Measurements from ENCODE around the gene MMP11.

The MMP11 gene

DNA sequence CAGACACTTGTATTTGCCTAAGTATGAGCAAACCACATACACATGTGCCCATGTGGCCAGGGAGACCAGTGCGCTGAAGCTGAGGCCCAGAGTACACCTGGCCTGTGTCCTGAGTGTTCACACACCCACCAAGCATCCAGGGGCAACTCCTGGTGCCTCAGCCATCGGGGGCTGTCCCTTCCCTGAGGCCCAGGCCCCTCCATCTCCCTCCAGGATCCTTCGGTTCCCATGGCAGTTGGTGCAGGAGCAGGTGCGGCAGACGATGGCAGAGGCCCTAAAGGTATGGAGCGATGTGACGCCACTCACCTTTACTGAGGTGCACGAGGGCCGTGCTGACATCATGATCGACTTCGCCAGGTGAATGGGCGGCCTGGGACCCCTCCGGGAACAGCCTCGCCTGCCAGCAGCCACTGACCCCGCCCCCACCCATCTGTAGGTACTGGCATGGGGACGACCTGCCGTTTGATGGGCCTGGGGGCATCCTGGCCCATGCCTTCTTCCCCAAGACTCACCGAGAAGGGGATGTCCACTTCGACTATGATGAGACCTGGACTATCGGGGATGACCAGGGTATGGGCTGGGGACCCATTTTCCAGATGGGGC lies 7.6 kb downstream of the MMP11 start:
- in situ Hi-C loops (cut with MboI; ENCODE audit: low sequenced_read_pairs) = no loop called here

DNA sequence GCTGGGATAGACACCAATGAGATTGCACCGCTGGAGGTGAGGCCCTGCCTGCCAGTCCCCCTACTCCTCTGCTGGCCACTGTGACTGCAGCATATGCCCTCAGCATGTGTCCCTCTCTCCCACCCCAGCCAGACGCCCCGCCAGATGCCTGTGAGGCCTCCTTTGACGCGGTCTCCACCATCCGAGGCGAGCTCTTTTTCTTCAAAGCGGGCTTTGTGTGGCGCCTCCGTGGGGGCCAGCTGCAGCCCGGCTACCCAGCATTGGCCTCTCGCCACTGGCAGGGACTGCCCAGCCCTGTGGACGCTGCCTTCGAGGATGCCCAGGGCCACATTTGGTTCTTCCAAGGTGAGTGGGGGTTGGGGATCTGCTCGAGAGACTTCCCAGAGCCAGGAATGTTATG lies 8.4 kb downstream of the MMP11 start:
- in situ Hi-C loops (cut with MboI; ENCODE audit: low sequenced_read_pairs) = no loop called here

DNA sequence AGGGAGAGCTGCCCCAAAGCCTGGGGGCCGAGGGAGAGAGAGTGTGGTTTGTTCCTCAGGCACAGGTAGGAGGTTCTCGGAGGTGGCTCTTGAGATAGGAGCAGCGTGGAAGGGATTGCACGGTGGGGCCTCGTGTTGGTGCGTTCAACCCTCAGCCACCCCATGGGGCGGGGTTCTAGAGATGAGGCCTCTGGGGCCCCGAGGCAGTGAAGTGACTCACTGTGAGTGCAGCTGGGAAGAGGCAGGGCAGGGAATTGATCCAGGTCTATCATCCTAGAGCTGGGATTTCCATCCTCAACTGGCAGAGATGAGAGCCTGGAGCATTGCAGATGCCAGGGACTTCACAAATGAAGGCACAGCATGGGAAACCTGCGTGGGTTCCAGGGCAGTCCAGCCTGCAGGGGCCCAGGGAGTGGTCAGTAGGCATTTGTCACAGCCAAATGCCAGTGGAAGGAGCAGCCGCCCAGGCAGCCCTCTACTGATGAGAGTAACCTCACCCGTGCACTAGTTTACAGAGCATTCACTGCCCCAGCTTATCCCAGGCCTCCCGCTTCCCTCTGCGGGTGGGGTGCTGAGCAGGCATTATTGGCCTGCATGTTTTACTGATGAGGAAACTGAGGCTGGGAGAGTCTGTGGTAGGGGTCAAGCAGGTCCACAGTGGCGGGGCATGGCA lies 9.0 kb downstream of the MMP11 start:
- in situ Hi-C loops (cut with MboI; ENCODE audit: low sequenced_read_pairs) = no loop called here

DNA sequence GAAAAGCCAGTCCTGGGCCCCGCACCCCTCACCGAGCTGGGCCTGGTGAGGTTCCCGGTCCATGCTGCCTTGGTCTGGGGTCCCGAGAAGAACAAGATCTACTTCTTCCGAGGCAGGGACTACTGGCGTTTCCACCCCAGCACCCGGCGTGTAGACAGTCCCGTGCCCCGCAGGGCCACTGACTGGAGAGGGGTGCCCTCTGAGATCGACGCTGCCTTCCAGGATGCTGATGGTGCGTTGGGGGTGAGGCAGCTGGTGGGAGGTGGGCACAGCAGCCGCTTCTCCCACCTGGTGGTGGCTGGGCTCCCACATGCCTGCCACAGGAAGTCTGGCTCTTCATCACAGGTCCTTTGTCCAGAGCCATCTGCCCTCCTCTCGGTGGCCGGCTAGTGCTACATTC lies 9.6 kb downstream of the MMP11 start:
- in situ Hi-C loops (cut with MboI; ENCODE audit: low sequenced_read_pairs) = no loop called here

DNA sequence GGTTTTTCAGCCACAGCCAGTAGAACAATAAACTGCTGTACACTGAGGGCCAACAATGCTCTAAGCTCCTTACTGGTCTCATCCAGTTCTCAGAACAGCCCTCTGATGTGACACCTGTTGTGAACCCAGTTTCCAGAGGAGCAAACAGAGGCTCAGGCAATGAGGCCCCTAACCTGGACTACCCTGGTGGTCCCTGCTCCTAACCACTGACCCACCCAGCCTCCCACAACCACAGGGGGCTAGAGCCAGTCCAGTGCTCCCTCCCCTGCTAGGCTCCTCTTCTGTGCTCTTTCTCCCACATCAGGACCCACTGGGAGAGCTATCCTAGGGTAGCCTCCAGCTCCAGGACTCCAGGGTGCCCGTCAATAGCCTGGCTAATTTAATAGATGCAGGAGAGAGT lies 10.1 kb downstream of the MMP11 start:
- in situ Hi-C loops (cut with MboI; ENCODE audit: low sequenced_read_pairs) = no loop called here

- in situ Hi-C loops (cut with MboI; ENCODE audit: low sequenced_read_pairs) = no loop called here
Measured at GRCh38 chr22:23783265-23784150, 10.9 kb downstream of the MMP11 start.

- in situ Hi-C loops (cut with MboI; ENCODE audit: low sequenced_read_pairs) = no loop called here
Measured at GRCh38 chr22:23784215-23784732, 11.6 kb downstream of the MMP11 start.

GRCh38 chr22:23786261-23786710 lies 13.6 kb downstream of the MMP11 start:
- in situ Hi-C loops (cut with MboI; ENCODE audit: low sequenced_read_pairs) = no loop called here

GRCh38 chr22:23786752-23787599 lies 14.3 kb downstream of the MMP11 start, which contains the start of gene SMARCB1:
SMARCB1 (plus strand) TSS chr22:23786966; CDS start chr22:23787170, 204 bp downstream.
- in situ Hi-C loops (cut with MboI; ENCODE audit: low sequenced_read_pairs) = no loop called here

DNA sequence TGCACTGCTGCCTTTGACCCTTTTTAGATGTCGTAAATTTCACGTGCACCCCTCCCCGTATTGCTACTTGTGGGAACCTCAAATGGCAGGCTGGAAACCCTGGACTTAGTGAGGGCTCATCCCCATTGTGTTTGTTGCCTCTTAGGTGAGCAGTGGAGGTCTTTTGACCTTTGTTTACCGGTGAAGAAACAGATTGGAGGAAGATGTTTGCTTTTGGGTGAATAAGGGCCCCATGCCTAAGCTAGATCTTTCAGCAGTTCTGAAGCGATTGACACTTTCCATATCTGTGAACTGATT lies 14.9 kb downstream of the MMP11 start:
- in situ Hi-C loops (cut with MboI; ENCODE audit: low sequenced_read_pairs) = no loop called here

DNA sequence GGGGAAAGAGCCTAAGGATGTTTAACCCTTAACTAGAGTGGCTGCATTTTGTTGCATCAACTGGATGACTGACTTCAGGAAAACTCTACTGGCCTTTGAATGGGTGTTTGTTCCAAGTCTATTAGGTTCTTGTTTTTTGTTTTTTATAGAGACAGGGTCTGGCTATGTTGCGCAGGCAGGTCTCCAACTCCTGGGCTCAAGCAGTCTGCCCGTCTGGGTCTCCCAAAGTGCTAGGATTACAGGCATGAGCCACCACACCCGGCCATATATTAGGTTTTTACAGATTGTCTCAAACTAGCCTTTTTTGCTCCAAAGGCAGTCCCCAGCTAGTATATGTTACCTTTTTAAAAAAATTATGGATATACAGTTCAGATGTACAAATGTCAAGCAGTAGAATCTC lies 15.3 kb downstream of the MMP11 start:
- in situ Hi-C loops (cut with MboI; ENCODE audit: low sequenced_read_pairs) = no loop called here

DNA sequence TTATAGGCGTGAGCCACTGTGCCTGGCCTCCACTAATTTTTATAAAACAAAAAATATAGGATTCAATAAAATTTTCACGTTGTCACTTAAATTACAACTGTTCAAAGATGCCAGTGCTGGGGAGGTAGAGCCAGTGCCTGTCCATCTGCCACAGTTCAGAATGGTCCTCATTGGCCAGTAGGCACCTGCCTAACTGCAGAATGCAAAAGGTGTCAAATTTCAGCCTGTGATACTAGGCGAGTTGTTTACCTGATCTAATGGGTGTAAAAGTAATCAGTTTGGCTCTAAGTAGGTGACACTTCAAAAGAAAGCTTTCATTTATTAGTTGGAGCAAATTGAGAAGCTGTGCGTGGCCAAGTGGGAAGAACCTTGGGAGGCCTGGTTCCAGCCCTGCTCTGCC lies 16.5 kb downstream of the MMP11 start:
- in situ Hi-C loops (cut with MboI; ENCODE audit: low sequenced_read_pairs) = no loop called here

- in situ Hi-C loops (cut with MboI; ENCODE audit: low sequenced_read_pairs) = no loop called here
Measured at GRCh38 chr22:23789638-23790037, 17.0 kb downstream of the MMP11 start.

DNA sequence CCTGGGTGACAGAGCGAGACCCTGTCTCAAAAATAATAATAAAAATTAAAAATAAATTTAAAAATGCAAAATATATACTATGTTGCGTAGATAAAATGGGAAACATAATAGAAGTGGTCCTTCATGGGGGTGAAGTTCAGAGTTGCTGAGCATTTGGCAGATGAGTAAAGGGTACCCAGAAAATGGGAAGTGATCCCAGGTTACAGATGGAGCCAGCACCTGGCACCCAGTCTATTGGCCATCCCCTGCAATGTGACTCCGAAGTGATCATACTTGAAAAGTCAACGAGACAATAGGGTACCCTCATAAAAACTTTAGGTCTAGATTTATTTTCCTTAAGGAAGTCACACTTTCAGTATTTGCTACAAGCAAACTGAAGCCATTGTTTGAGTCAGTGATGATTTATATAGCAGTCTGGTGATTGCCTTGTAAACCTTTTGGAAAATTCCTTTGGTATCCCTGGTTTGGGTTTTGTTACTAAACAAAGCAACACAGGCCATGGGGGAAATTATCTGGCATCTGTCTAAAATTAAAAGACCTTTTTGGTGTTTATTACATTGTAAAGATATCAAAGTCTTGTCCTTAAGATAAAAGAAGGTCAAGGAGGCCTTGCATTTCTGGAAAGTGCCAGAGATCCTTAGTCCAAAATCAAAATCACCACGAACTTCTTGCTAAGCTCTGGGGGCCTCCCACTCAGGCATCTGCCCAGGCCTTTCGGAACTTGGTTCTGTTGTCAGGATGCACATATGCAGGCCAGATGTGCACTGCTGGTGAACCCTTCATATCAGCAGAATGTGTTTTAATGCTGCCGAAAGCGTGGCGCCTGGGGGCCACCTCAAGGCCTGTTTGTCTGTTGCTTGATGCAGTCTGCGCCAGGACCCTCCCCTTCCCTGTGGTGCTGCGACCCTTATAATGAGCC lies 18.4 kb downstream of the MMP11 start:
- in situ Hi-C loops (cut with MboI; ENCODE audit: low sequenced_read_pairs) = no loop called here

DNA sequence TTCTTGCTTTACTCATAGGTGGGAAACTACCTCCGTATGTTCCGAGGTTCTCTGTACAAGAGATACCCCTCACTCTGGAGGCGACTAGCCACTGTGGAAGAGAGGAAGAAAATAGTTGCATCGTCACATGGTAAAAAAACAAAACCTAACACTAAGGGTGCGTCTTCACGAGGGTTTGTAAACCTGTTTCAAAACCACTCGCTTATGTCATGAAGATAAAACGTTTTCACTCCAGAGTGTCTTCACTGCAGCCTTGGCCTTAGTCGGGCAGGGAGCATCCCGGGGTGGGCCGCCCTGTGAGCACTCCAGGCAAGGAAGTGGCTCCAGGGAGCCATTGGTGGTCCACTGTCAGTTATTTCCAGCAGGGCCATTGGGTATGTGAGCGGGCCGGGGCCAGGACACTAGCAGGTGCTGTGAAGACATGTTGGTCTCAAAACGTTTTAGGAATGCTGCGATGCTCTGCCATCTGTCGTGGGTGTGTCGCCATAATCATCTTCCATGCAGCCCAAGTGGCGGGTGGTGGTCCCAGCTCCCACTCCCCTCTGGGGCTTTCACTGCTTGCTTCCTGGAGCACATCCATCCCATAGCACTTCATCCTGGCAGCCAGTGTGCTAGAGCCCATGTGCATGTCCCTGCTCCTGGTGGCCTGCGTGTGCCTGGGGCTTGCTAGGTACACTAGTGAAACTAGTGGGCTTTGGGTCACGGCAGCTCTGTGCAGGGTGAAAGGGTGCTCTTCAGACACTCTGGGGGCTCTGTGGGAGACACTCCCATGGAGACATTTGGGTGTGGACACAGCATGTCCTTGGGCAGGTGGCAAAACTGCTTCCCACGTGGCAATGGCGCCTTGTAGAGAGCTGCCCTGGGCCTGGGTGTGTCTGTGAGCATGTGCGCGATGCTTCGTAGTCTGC lies 19.3 kb downstream of the MMP11 start:
- in situ Hi-C loops (cut with MboI; ENCODE audit: low sequenced_read_pairs) = no loop called here

DNA sequence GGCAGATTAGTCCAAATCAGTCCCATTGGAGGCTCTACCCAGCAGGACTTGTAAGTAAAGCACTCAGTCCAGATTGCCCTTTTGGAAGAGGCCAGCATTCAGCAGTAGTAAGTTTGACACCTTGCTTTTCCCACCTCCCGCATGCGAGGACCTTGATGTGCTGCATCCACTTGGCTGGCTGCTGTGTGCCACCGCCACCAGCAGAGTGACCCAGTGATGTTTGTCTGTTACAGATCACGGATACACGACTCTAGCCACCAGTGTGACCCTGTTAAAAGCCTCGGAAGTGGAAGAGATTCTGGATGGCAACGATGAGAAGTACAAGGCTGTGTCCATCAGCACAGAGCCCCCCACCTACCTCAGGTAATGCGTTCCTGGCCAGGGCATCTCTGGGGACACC lies 20.7 kb downstream of the MMP11 start:
- in situ Hi-C loops (cut with MboI; ENCODE audit: low sequenced_read_pairs) = no loop called here

DNA sequence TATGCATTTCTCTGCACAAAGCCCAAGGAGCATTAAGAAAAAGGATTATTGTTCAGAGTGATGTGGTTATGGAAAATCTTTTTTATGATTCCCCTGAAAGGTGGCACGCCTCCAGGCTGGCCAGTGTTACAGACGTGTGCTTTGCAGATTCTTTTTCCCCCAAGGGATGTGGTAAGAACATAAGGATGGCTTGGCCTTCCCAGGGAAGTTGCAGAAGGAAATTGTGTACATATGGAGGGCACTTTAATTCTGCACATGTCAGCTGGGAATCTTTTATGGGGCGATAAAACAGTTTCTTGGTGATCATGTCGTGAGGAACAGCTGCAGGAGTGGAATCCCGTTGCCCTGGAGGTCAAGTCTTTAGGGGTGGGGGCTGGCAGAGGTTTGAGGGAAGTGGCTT lies 23.8 kb downstream of the MMP11 start:
- in situ Hi-C loops (cut with MboI; ENCODE audit: low sequenced_read_pairs) = no loop called here

DNA sequence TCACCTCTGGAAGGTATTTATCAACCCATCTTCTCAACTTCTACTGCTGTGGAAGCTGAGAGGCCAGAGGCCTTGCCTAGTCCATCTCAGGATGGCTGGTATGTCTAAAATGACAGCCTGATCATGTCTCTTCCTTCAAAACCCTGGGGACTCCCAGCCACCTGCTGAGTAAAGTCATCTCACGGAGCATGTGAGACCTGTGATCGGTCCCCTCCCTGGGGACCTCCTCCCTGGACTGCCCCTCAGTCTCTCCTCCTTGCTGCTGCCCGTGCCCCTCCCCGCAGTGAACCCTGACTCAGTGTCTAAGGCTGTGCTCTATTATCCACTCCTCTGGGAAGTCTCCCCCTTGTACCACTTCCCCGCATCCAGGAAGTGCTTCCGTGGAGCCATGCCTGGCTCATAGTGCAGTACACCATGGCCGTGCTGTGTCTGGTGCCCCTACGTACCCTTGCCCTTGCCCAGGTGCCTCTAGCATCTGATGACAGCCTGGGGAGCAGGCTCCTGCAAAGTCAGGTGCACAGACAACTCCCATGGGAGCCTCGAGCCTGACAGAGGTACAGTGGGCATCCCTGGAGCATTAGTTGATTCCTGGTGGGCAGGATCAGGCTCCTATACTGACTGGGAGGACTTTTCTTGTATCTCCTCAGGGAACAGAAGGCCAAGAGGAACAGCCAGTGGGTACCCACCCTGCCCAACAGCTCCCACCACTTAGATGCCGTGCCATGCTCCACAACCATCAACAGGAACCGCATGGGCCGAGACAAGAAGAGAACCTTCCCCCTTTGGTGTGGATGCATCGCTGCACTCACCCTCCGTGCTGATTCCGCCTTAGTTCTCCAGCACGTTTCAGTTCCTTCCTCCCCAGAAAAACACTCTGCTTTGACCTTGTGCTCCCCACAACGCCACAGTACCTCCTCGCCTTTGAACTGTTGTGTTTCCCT lies 27.9 kb downstream of the MMP11 start:
- in situ Hi-C loops (cut with MboI; ENCODE audit: low sequenced_read_pairs) = no loop called here
